Fibroblast of villous mesenchyme (primary cell): Measurements from ENCODE around the gene PRKG1. TPM values are rescaled to one million over a fixed set of nuclear protein-coding genes. Genes with fewer than 3 reads are reported as not detected.

ENCODE experiments used
- DNase-seq: peaks from one replicate; pipeline ENCODE4 v3.0.0-alpha.2; 2010; ENCODE audit warnings: low read depth
- H3K4me3 ChIP-seq: 2 replicates; pipeline ENCODE4 v1.5.1; 2011; ENCODE audit warnings: low read depth, mild to moderate bottlenecking, low read length
- CTCF ChIP-seq: IDR thresholded peaks from 2 replicates; pipeline ENCODE4 v1.5.1; 2012; ENCODE audit warnings: low read depth, mild to moderate bottlenecking, low read length; ENCODE audit not compliant: insufficient read depth
- total RNA-seq: library from RNA; depleted of rRNA; stranded (reverse); fragments of >200 nt; gene quantifications from 2 replicates; pipeline ENCODE4 v1.2.3, GENCODE V29; 2012

The PRKG1 gene
- total RNA-seq, 1 donor, result 19.0 TPM

- no peak for TF ChIP-seq CTCF
- H3K4me3 ChIP-seq, result no peak overlapping the region
- no peak for DNase-seq
Observed at GRCh38 chr10:51642581-51642980, 568.3 kb downstream of the PRKG1 start.

GRCh38 chr10:51643734-51644133 lies 569.4 kb downstream of the PRKG1 start:
- TF ChIP-seq CTCF, result no peak
- DNase-seq, result no peak
- H3K4me3 ChIP-seq, result no peak overlapping the region

GRCh38 chr10:51649064-51649463 lies 574.8 kb downstream of the PRKG1 start:
- no peak for DNase-seq
- TF ChIP-seq CTCF, result no peak
- no peak overlapping the region for H3K4me3 ChIP-seq

- TF ChIP-seq CTCF, result no peak
- H3K4me3 ChIP-seq, result no peak overlapping the region
- DNase-seq, result peak; percentile 7
Observed at GRCh38 chr10:51651063-51651462, 576.8 kb downstream of the PRKG1 start.

GRCh38 chr10:51653025-51653424 lies 578.7 kb downstream of the PRKG1 start:
- no peak for DNase-seq
- TF ChIP-seq CTCF, result no peak
- H3K4me3 ChIP-seq, result no peak overlapping the region

GRCh38 chr10:51654918-51655317 lies 580.6 kb downstream of the PRKG1 start:
- TF ChIP-seq CTCF, result no peak
- DNase-seq, result no peak
- H3K4me3 ChIP-seq, result no peak overlapping the region

GRCh38 chr10:51656503-51656902 lies 582.2 kb downstream of the PRKG1 start:
- H3K4me3 ChIP-seq, result no peak overlapping the region
- TF ChIP-seq CTCF, result no peak
- DNase-seq, result no peak
